Activated T-helper 2 cell treated with anti-CD3 and anti-CD28 coated beads, Interferon-gamma antibody, Interleukin-2, Interleukin-4, amounts not matched to agents 10 μg/mL and 5 μg/mL and 100 μg/mL, durations not matched to agents 14 hours and 24 hours and 36 hours (primary cell): Measurements from ENCODE around the gene CA5A. TPM values are rescaled to one million over a fixed set of nuclear protein-coding genes. Genes with fewer than 3 reads are reported as not detected.

ENCODE experiments used
- DNase-seq: peaks from one replicate; pipeline ENCODE4 v3.0.0; 2021; ENCODE audit warnings: low spot score
- H3K27ac Mint-ChIP-seq: one replicate; pipeline ENCODE4 v1.8.0; 2021; ENCODE audit warnings: mixed read lengths
- H3K27me3 Mint-ChIP-seq: one replicate; pipeline ENCODE4 v1.8.0; 2021; ENCODE audit warnings: low read depth, mixed read lengths
- H3K36me3 Mint-ChIP-seq: one replicate; pipeline ENCODE4 v1.8.0; 2021; ENCODE audit warnings: low read depth, mixed read lengths
- H3K4me1 Mint-ChIP-seq: one replicate; pipeline ENCODE4 v1.8.0; 2021; ENCODE audit warnings: low read depth, mixed read lengths
- H3K4me3 Mint-ChIP-seq: one replicate; pipeline ENCODE4 v1.8.0; 2021; ENCODE audit warnings: low read depth, mild to moderate bottlenecking, moderate library complexity, mixed read lengths
- H3K9me3 Mint-ChIP-seq: one replicate; pipeline ENCODE4 v1.8.0; 2021; ENCODE audit warnings: mixed read lengths
- intact Hi-C: fragments of 100-400 bp; cut with micrococcal nuclease; formaldehyde crosslinking; loops from one replicate; pipeline ENCODE4 v1.15.1; 2023
- total RNA-seq: library from RNA; stranded (reverse); gene quantifications from 2 replicates; pipeline ENCODE4 v1.2.3, GENCODE V29; 2022

CA5A gene
- total RNA-seq, 1 donor from 2014 or later = not detected

GRCh38 chr16:87839542-87840270, 96.6 kb downstream of the CA5A start:
- Mint-ChIP-seq H3K27me3 (no peaks in the 10 kb centered on the region), H3K4me1 (peaks cover 5% of the 10 kb centered on the region), H3K9me3 (no peaks in the 10 kb centered on the region), H3K36me3 (peaks cover 57% of the 10 kb centered on the region), H3K4me3 (no peak overlapping the region), H3K27ac (no peak overlapping the region)
- DNase-seq = no peak
- intact Hi-C loops = no loop called here

GRCh38 chr16:87838643-87839541, 97.4 kb downstream of the CA5A start:
- no peaks in the 10 kb centered on the region for H3K27me3 Mint-ChIP-seq
- H3K9me3 Mint-ChIP-seq = no peaks in the 10 kb centered on the region
- H3K4me1 Mint-ChIP-seq = peaks cover 5% of the 10 kb centered on the region
- intact Hi-C loops = no loop called here
- no peak overlapping the region for H3K4me3 Mint-ChIP-seq
- no peak overlapping the region for H3K27ac Mint-ChIP-seq
- no peak for DNase-seq
- peaks cover 61% of the 10 kb centered on the region for H3K36me3 Mint-ChIP-seq

Other genes with a start within 250 kb of the CA5A start
- gene KLHDC4, start 170.5 kb downstream of the CA5A start, total RNA-seq = 68.5 and 73.1 TPM in 2 replicates
- 271 TPM in 2 replicates for gene SLC7A5, start 67.0 kb downstream of the CA5A start, total RNA-seq
- 39.7 and 40.8 TPM in 2 replicates for gene BANP, start 14.9 kb upstream of the CA5A start, total RNA-seq